Measurements from ENCODE around the gene EGFR.

DNA sequence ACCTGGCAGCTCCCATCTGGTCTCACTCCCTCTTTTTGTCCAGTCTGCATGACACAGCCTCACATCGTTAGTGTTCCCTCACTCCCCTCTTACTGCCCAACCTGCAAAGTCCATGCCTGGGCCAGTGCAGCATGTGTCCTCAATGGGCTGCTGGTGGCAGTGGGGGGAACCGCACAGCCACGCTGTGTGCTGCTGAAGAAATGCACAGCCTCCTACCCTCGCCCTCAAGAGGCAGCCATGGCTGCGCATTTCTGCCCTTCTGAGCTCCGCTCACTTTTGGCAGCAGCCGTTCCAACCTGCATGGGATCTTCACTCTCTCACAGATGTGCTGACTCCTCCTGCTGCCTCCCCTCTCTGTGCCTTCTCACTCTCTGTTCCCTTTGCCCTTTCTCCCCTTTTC, 103.4 kb downstream of the EGFR start:
- TF ChIP-seq, protein P1, sequence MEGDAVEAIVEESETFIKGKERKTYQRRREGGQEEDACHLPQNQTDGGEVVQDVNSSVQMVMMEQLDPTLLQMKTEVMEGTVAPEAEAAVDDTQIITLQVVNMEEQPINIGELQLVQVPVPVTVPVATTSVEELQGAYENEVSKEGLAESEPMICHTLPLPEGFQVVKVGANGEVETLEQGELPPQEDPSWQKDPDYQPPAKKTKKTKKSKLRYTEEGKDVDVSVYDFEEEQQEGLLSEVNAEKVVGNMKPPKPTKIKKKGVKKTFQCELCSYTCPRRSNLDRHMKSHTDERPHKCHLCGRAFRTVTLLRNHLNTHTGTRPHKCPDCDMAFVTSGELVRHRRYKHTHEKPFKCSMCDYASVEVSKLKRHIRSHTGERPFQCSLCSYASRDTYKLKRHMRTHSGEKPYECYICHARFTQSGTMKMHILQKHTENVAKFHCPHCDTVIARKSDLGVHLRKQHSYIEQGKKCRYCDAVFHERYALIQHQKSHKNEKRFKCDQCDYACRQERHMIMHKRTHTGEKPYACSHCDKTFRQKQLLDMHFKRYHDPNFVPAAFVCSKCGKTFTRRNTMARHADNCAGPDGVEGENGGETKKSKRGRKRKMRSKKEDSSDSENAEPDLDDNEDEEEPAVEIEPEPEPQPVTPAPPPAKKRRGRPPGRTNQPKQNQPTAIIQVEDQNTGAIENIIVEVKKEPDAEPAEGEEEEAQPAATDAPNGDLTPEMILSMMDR (conservative IDR thresholded peaks at IDR 0.05), result no peak
- TF ChIP-seq ZFX (IDR thresholded peaks at IDR 0.05), result no peak

Measured in C4-2B (cell line).